Measurements from ENCODE around the gene RBFOX1.

RBFOX1 gene

DNA sequence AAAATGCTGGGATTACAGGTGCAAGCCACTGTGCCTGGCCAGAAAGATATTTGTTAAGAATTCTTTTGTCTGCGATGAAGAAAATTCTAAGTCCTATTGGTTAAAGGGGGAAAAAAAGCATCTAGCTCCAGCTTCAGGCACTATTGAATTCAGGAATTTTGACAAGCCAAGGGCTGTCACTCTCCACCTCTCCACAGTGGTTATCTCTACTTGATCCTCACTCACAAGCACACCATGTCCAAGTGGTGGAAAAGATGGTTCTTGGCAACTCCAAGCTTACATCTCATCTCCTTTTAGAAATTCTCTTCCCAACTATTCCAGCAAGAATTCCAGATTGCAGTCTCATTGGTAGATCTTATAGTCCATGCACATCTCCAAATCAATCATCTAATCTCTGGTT lies 7.1 kb downstream of the RBFOX1 start:
- no peaks in the 10 kb centered on the region for H3K9me2 ChIP-seq (ENCODE audit: low read depth, low read length)
- H2AFZ ChIP-seq (ENCODE audit: low read length) = no peak overlapping the region
- no peaks in the 10 kb centered on the region for H4K20me1 ChIP-seq (ENCODE audit: insufficient read depth, low read length)
- no peaks in the 10 kb centered on the region for H3F3A ChIP-seq (ENCODE audit: insufficient read depth, low read length)
- H3K27me3 ChIP-seq (ENCODE audit: insufficient read depth, low read length) = no peaks in the 10 kb centered on the region
- no peaks in the 10 kb centered on the region for H3K79me2 ChIP-seq (ENCODE audit: insufficient read depth, low read length)
- no peak overlapping the region for H3K4me2 ChIP-seq (ENCODE audit: low read length)
- H3K9ac ChIP-seq (ENCODE audit: low read length) = no peak overlapping the region
- H3K4me3 ChIP-seq (ENCODE audit: low read depth, low read length, poor library complexity, severe bottlenecking) = no peak overlapping the region
- no peaks in the 10 kb centered on the region for H3K36me3 ChIP-seq (ENCODE audit: insufficient read depth, low read length)
- H3K9me3 ChIP-seq (ENCODE audit: low read length) = no peaks in the 10 kb centered on the region
- H3K4me1 ChIP-seq (ENCODE audit: insufficient read depth, low read length, severe bottlenecking) = no peaks in the 10 kb centered on the region
- H3K27ac ChIP-seq (ENCODE audit: low read depth, low read length, poor library complexity, severe bottlenecking) = no peak overlapping the region
- TF ChIP-seq, protein P1, sequence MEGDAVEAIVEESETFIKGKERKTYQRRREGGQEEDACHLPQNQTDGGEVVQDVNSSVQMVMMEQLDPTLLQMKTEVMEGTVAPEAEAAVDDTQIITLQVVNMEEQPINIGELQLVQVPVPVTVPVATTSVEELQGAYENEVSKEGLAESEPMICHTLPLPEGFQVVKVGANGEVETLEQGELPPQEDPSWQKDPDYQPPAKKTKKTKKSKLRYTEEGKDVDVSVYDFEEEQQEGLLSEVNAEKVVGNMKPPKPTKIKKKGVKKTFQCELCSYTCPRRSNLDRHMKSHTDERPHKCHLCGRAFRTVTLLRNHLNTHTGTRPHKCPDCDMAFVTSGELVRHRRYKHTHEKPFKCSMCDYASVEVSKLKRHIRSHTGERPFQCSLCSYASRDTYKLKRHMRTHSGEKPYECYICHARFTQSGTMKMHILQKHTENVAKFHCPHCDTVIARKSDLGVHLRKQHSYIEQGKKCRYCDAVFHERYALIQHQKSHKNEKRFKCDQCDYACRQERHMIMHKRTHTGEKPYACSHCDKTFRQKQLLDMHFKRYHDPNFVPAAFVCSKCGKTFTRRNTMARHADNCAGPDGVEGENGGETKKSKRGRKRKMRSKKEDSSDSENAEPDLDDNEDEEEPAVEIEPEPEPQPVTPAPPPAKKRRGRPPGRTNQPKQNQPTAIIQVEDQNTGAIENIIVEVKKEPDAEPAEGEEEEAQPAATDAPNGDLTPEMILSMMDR (IDR thresholded peaks at IDR 0.05; ENCODE audit: low read length) = no peak
- TF ChIP-seq EZH2 (IDR thresholded peaks at IDR 0.05; ENCODE audit: borderline replicate concordance, low read length) = no peak

DNA sequence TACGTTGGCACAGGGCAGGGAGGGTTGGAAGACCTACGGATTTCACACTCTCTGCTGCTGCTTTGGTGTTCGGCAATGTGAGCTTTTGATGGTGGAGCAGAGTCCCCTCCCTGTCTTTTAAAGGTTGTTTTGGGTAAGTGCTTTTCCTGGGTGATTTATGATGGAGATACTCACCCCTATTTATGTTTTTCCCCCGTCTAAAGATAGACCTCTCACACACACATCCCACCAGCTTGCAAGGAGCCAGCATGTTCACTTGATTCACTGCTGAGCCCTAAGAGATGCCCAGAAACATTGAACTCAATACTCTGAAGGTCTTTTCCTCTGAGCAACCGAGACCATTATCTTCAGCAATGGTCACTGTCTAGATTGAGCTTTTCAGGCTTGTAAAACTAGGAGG lies 8.3 kb downstream of the RBFOX1 start:
- Histone ChIP-seq H3K9ac (ENCODE audit: low read length) (no peak overlapping the region), H3K36me3 (ENCODE audit: insufficient read depth, low read length) (no peaks in the 10 kb centered on the region), H3K4me3 (ENCODE audit: low read depth, low read length, poor library complexity, severe bottlenecking) (no peak overlapping the region), H3K4me2 (ENCODE audit: low read length) (no peak overlapping the region), H3K27ac (ENCODE audit: low read depth, low read length, poor library complexity, severe bottlenecking) (no peak overlapping the region), H3K27me3 (ENCODE audit: insufficient read depth, low read length) (no peaks in the 10 kb centered on the region), H3K9me2 (ENCODE audit: low read depth, low read length) (no peaks in the 10 kb centered on the region), H3K79me2 (ENCODE audit: insufficient read depth, low read length) (no peaks in the 10 kb centered on the region), H3K9me3 (ENCODE audit: low read length) (no peaks in the 10 kb centered on the region), H4K20me1 (ENCODE audit: insufficient read depth, low read length) (no peaks in the 10 kb centered on the region), H2AFZ (ENCODE audit: low read length) (no peak overlapping the region), H3F3A (ENCODE audit: insufficient read depth, low read length) (no peaks in the 10 kb centered on the region), H3K4me1 (ENCODE audit: insufficient read depth, low read length, severe bottlenecking) (no peaks in the 10 kb centered on the region)
- TF ChIP-seq, protein P1 (IDR thresholded peaks at IDR 0.05; ENCODE audit: low read length) = no peak
- TF ChIP-seq EZH2 (IDR thresholded peaks at IDR 0.05; ENCODE audit: borderline replicate concordance, low read length) = no peak

GRCh38 chr16:7342598-7342997 lies 10.0 kb downstream of the RBFOX1 start:
- Histone ChIP-seq H3K9ac (ENCODE audit: low read length) (no peak overlapping the region), H4K20me1 (ENCODE audit: insufficient read depth, low read length) (no peaks in the 10 kb centered on the region), H3K27me3 (ENCODE audit: insufficient read depth, low read length) (no peaks in the 10 kb centered on the region), H3K4me3 (ENCODE audit: low read depth, low read length, poor library complexity, severe bottlenecking) (no peak overlapping the region), H3K4me2 (ENCODE audit: low read length) (no peak overlapping the region), H3K9me3 (ENCODE audit: low read length) (no peaks in the 10 kb centered on the region), H3K36me3 (ENCODE audit: insufficient read depth, low read length) (no peaks in the 10 kb centered on the region), H3K4me1 (ENCODE audit: insufficient read depth, low read length, severe bottlenecking) (no peaks in the 10 kb centered on the region), H3F3A (ENCODE audit: insufficient read depth, low read length) (no peaks in the 10 kb centered on the region), H3K27ac (ENCODE audit: low read depth, low read length, poor library complexity, severe bottlenecking) (no peak overlapping the region), H3K79me2 (ENCODE audit: insufficient read depth, low read length) (no peaks in the 10 kb centered on the region), H2AFZ (ENCODE audit: low read length) (no peak overlapping the region), H3K9me2 (ENCODE audit: low read depth, low read length) (no peaks in the 10 kb centered on the region)
- TF ChIP-seq EZH2 (IDR thresholded peaks at IDR 0.05; ENCODE audit: borderline replicate concordance, low read length) = no peak
- TF ChIP-seq, protein P1 (IDR thresholded peaks at IDR 0.05; ENCODE audit: low read length) = no peak

Measured in OCI-LY1 (cell line).